ENCODE measurements around the gene AKAP10.

DNA sequence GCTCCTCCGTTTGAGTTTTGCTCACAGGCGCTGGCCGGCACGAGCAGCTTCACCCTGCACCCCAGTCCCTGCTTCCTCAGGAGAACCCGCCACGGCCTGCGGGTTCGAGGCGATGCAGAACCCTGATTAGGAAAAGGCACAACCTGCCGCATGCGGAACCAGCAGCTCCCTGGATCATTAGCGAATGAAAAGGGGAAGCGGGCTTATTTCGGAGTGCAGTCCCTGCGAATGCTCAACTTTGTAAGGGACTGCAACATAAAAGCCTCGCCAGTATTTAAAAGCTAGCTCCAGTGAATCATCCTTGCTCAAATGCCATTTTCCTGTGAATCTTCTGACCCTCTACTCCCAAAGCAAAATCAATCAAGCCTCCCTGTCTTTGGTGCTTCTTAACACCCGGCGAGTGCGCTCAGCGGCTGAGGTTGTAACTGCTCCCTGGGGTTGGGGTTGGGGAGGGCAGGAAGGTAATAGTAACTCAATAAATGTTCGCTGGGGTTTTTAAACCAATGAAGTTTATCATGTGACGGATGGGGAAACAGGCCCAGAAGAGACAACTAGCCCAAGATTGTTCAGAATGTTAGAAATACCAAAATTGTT is 678 bp upstream of the AKAP10 start:
- TF ChIP-seq CTCF (conservative IDR thresholded peaks at IDR 0.05; ENCODE audit: low read depth, low read length) = no peak
- no peak for TF ChIP-seq POLR2A (IDR thresholded peaks at IDR 0.05; ENCODE audit: low read depth, low read length)
- TF ChIP-seq MXI1 (IDR thresholded peaks at IDR 0.05; ENCODE audit: borderline replicate concordance, low read depth, low read length) = no peak
